ENCODE results near the gene COL5A2. TPM values are rescaled to one million over a fixed set of nuclear protein-coding genes. Genes with fewer than 3 reads are reported as not detected.

Gene COL5A2
- total and polyA plus RNA-seq, 9 of the 15 experiments (the other 6 are each of a cell fraction or from before 2014, with no cell fraction given): 0.01 to 0.54 (median 0.19) TPM

DNA sequence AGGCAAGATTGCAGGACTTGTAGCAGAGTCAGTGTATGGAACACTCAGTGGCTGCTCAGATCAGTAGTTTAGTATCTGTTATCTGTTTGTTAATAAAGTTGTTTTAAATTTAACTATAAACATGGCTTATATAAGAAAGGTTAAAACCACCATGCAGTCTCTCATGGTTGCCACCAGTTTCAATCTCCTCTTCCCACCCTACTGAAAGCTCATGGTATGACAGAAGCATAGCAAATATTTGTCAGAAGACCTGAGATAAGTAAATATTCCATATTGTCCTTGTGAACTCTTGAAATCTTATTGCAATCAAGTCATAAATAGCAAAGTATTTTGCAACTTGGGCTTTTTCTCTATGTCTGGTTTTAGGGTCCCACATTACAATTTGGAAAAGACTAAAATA, 2.1 kb upstream of the COL5A2 start:
- H3K4me2 ChIP-seq (ENCODE audit: insufficient read depth, low read length): no peak overlapping the region
- no peak for DNase-seq (ENCODE audit: extremely low read depth in 1 of 4, low spot score in 3 of 4)
- H3K27ac ChIP-seq (ENCODE audit: extremely low read depth, low read depth, low read length): no peak overlapping the region
- H3K9me3 ChIP-seq (replicated peaks; ENCODE audit: control insufficient read depth, insufficient read depth, low read depth, low read length): no peaks in the 10 kb centered on the region
- H2AFZ ChIP-seq (ENCODE audit: low read depth, low read length): no peak overlapping the region
- H4K20me1 ChIP-seq (replicated peaks; ENCODE audit: control insufficient read depth, insufficient read depth, low read length): no peaks in the 10 kb centered on the region
- intact Hi-C loops (cut with micrococcal nuclease): no loop called here
- BruUV-seq (replicated peaks): no TSS peak
- FAIRE-seq: no peak
- POLR2A ChIA-PET: no interaction called here
- no peaks in the 10 kb centered on the region for H3K36me3 ChIP-seq (ENCODE audit: control insufficient read depth, insufficient read depth, low read length)
- in situ Hi-C loops (cut with MboI): no loop called here
- no peaks in the 10 kb centered on the region for H3K4me1 ChIP-seq (replicated peaks in 1 of 2; ENCODE audit: control insufficient read depth in 2 of 2, insufficient read depth in 2 of 2, low read length in 2 of 2)
- CTCF ChIA-PET (ENCODE audit: low intra/inter-chr PET ratio): no interaction called here
- no peak overlapping the region for H3K4me3 ChIP-seq
- ATAC-seq: no peak
- H3K9ac ChIP-seq (ENCODE audit: insufficient read depth in 1 of 2, low read depth in 2 of 2, low read length in 2 of 2): no peak overlapping the region
- H3K79me2 ChIP-seq (ENCODE audit: control insufficient read depth, insufficient read depth, low read length): no peaks in the 10 kb centered on the region
- H3K27me3 ChIP-seq (ENCODE audit: control insufficient read depth in 2 of 2, insufficient read depth in 2 of 2, low read length in 2 of 2): no peaks in the 10 kb centered on the region
- no peaks in the 10 kb centered on the region for H3K9me1 ChIP-seq (ENCODE audit: control insufficient read depth, insufficient read depth, low read length)
- TF ChIP-seq RBM25 (IDR thresholded peaks at IDR 0.05; ENCODE audit: low read depth, low read length, severe bottlenecking): no peak
- no peak for TF ChIP-seq DIDO1 (tag; IDR thresholded peaks at IDR 0.05; ENCODE audit: low read depth)
- TF ChIP-seq CBX3 (IDR thresholded peaks at IDR 0.05; ENCODE audit: borderline replicate concordance in 1 of 2, low read length in 2 of 2): no peak
- TF ChIP-seq ZNF551 (CRISPR knock-in tag; IDR thresholded peaks at IDR 0.05): no peak
- TF ChIP-seq ZNF436 (CRISPR knock-in tag; IDR thresholded peaks at IDR 0.05): no peak
- TF ChIP-seq ZNF445 (CRISPR knock-in tag; IDR thresholded peaks at IDR 0.05; ENCODE audit: low read depth): no peak
- TF ChIP-seq, protein P1, sequence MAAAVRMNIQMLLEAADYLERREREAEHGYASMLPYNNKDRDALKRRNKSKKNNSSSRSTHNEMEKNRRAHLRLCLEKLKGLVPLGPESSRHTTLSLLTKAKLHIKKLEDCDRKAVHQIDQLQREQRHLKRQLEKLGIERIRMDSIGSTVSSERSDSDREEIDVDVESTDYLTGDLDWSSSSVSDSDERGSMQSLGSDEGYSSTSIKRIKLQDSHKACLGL (CRISPR knock-in tag; IDR thresholded peaks at IDR 0.05; ENCODE audit: borderline replicate concordance, poor library complexity, severe bottlenecking): no peak
- TF ChIP-seq ZNF668 (CRISPR knock-in tag; IDR thresholded peaks at IDR 0.05): no peak
- TF ChIP-seq, protein P2, sequence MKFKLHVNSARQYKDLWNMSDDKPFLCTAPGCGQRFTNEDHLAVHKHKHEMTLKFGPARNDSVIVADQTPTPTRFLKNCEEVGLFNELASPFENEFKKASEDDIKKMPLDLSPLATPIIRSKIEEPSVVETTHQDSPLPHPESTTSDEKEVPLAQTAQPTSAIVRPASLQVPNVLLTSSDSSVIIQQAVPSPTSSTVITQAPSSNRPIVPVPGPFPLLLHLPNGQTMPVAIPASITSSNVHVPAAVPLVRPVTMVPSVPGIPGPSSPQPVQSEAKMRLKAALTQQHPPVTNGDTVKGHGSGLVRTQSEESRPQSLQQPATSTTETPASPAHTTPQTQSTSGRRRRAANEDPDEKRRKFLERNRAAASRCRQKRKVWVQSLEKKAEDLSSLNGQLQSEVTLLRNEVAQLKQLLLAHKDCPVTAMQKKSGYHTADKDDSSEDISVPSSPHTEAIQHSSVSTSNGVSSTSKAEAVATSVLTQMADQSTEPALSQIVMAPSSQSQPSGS (CRISPR knock-in tag; IDR thresholded peaks at IDR 0.05): no peak
- TF ChIP-seq, protein P3, sequence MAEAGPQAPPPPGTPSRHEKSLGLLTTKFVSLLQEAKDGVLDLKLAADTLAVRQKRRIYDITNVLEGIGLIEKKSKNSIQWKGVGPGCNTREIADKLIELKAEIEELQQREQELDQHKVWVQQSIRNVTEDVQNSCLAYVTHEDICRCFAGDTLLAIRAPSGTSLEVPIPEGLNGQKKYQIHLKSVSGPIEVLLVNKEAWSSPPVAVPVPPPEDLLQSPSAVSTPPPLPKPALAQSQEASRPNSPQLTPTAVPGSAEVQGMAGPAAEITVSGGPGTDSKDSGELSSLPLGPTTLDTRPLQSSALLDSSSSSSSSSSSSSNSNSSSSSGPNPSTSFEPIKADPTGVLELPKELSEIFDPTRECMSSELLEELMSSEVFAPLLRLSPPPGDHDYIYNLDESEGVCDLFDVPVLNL (CRISPR knock-in tag; IDR thresholded peaks at IDR 0.05; ENCODE audit: low read depth): no peak
- TF ChIP-seq MTF1 (CRISPR knock-in tag; IDR thresholded peaks at IDR 0.05; ENCODE audit: borderline replicate concordance): no peak
- TF ChIP-seq SLC30A9 (CRISPR knock-in tag; IDR thresholded peaks at IDR 0.05): no peak
- no peak for TF ChIP-seq ZNF778 (CRISPR knock-in tag; IDR thresholded peaks at IDR 0.05)
- TF ChIP-seq ZNF785 (CRISPR knock-in tag; IDR thresholded peaks at IDR 0.05): no peak
- TF ChIP-seq, protein P4, sequence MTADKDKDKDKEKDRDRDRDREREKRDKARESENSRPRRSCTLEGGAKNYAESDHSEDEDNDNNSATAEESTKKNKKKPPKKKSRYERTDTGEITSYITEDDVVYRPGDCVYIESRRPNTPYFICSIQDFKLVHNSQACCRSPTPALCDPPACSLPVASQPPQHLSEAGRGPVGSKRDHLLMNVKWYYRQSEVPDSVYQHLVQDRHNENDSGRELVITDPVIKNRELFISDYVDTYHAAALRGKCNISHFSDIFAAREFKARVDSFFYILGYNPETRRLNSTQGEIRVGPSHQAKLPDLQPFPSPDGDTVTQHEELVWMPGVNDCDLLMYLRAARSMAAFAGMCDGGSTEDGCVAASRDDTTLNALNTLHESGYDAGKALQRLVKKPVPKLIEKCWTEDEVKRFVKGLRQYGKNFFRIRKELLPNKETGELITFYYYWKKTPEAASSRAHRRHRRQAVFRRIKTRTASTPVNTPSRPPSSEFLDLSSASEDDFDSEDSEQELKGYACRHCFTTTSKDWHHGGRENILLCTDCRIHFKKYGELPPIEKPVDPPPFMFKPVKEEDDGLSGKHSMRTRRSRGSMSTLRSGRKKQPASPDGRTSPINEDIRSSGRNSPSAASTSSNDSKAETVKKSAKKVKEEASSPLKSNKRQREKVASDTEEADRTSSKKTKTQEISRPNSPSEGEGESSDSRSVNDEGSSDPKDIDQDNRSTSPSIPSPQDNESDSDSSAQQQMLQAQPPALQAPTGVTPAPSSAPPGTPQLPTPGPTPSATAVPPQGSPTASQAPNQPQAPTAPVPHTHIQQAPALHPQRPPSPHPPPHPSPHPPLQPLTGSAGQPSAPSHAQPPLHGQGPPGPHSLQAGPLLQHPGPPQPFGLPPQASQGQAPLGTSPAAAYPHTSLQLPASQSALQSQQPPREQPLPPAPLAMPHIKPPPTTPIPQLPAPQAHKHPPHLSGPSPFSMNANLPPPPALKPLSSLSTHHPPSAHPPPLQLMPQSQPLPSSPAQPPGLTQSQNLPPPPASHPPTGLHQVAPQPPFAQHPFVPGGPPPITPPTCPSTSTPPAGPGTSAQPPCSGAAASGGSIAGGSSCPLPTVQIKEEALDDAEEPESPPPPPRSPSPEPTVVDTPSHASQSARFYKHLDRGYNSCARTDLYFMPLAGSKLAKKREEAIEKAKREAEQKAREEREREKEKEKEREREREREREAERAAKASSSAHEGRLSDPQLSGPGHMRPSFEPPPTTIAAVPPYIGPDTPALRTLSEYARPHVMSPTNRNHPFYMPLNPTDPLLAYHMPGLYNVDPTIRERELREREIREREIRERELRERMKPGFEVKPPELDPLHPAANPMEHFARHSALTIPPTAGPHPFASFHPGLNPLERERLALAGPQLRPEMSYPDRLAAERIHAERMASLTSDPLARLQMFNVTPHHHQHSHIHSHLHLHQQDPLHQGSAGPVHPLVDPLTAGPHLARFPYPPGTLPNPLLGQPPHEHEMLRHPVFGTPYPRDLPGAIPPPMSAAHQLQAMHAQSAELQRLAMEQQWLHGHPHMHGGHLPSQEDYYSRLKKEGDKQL (CRISPR knock-in tag; IDR thresholded peaks at IDR 0.05; ENCODE audit: borderline replicate concordance): no peak
- TF ChIP-seq ARNT (IDR thresholded peaks at IDR 0.05): no peak
